Prostate gland (tissue), 2 donors: ENCODE results near the gene SLX1B. TPM values are rescaled to one million over a fixed set of nuclear protein-coding genes. Genes with fewer than 3 reads are reported as not detected.
A peak's percentile ranks its signal among the peaks of the same experiment; 100 is the strongest.
"Not testable (repeated sequence)": the region's sequence is repeated elsewhere in the genome, so short reads cannot be mapped to it uniquely, and the experiment has no call there.

Experiments
- DNase-seq: peaks from one replicate; pipeline ENCODE4 v3.0.0-alpha.2; 2019; ENCODE audit warnings: low spot score
- H3K27ac ChIP-seq, 2 donors: fragments of 200-600 bp; sonication (generic); 2 replicates each; pipeline ENCODE4 v1.5.1; 2017 to 2019
- H3K27me3 ChIP-seq: fragments of 200-600 bp; sonication (generic); replicated peaks from 2 replicates; pipeline ENCODE4 v1.5.1; 2019; ENCODE audit not compliant: insufficient read depth
- H3K36me3 ChIP-seq, 2 donors: fragments of 200-600 bp; sonication (generic); 1 replicate in 1 of 2; 2 replicates in 1 of 2; pipeline versions ENCODE4 v1.5.1 to v1.8.1; 2017 to 2019
- H3K4me1 ChIP-seq: fragments of 200-600 bp; sonication (generic); replicated peaks from 2 replicates; pipeline ENCODE4 v1.5.1; 2019
- H3K4me3 ChIP-seq, 2 donors: fragments of 200-600 bp; sonication (generic); 2 replicates each; pipeline ENCODE4 v1.5.1; 2017 to 2019
- H3K9me3 ChIP-seq: fragments of 200-600 bp; sonication (generic); 2 replicates; pipeline ENCODE4 v1.5.1; 2017
- POLR2AphosphoS5 ChIP-seq: sonication (generic); formaldehyde crosslinking; IDR thresholded peaks from one replicate; pipeline ENCODE4 v1.6.1; 2017; ENCODE audit warnings: antibody characterized with exemption
- WGBS: methylation state at CpG from one replicate; pipeline ENCODE4 v1.1.5; 2018; 5-methylcytosine and 5-hydroxymethylcytosine counted together
- intact Hi-C: fragments of 100-400 bp; cut with DNase I; formaldehyde crosslinking; loops from one replicate; pipeline ENCODE4 v1.14.2; 2022
- small RNA-seq, 2 donors: library from RNA; depleted of rRNA; stranded (forward); fragments of <200 nt; gene quantifications; one replicate each; pipeline ENCODE3, GENCODE V24; 2016
- total RNA-seq, 2 donors: library from RNA; depleted of rRNA; stranded (reverse); fragments of >200 nt; gene quantifications; one replicate each; pipeline ENCODE4 v1.1.0, GENCODE V29; 2016

SLX1B gene
- total RNA-seq, 2 donors from 2014 or later: 13.5 to 25.1 TPM

DNA sequence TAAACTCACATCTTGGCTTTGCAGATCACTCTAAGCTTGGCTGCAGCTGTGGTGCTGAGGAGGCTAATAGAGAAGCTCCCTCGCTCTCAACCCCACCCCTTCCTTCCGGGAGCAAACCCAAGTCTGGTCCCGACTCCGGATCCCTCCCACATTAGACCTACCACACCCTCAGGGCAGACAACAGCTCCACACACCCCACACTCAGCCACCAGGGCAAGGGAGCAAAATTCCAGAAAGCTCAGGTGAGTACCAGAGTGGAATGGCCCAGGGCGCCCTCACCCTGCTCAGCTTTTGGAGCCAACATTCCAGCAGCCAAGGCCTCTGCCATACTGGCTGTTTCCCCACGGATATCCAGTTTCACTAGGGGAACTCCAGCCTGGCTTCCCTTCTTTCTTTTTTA is 15.3 kb downstream of the SLX1B start:
- H3K9me3 ChIP-seq, intact Hi-C loops, H3K4me1 ChIP-seq, H3K36me3 ChIP-seq, H3K27ac ChIP-seq, H3K27me3 ChIP-seq, H3K4me3 ChIP-seq: not testable (repeated sequence)
- peak; percentile 81 for DNase-seq
- TF ChIP-seq POLR2AphosphoS5: peak; percentile 15
- WGBS: 6% methylated on average over 5 of the region's 6 CpGs

GRCh38 chr16:29472065-29472464 is 17.7 kb downstream of the SLX1B start:
- H3K36me3 ChIP-seq, H3K27ac ChIP-seq, H3K4me1 ChIP-seq, DNase-seq, H3K27me3 ChIP-seq, H3K9me3 ChIP-seq, H3K4me3 ChIP-seq, intact Hi-C loops: not testable (repeated sequence)
- WGBS: no CpG with 5 or more reads among the region's 4 CpGs

GRCh38 chr16:29482276-29482675 is 27.9 kb downstream of the SLX1B start:
- intact Hi-C loops, DNase-seq, H3K27ac ChIP-seq, H3K9me3 ChIP-seq, H3K4me1 ChIP-seq, H3K27me3 ChIP-seq, H3K4me3 ChIP-seq, H3K36me3 ChIP-seq: not testable (repeated sequence)
- 65% methylated on average over 6 of the region's 12 CpGs for WGBS

GRCh38 chr16:29506308-29506707 is 52.0 kb downstream of the SLX1B start, which contains the start of gene NPIPB12:
Gene NPIPB12 (minus strand): TSS chr16:29506408.
- WGBS: no CpG with 5 or more reads among the region's 6 CpGs
- H3K9me3 ChIP-seq, intact Hi-C loops: not testable (repeated sequence)

More at GRCh38 chr16:29506308-29506707, 52.0 kb downstream of the SLX1B start, which contains the start of gene NPIPB12:
- not testable (repeated sequence) for H3K27me3 ChIP-seq, DNase-seq, H3K36me3 ChIP-seq, H3K27ac ChIP-seq, H3K4me1 ChIP-seq, H3K4me3 ChIP-seq

Small RNA genes lying within 50 kb of the gene (small RNA-seq; reads per million reads assigned to genes)
- gene AC133555.2: 0 reads per million in 2 donors

Other genes with a start within 250 kb of the SLX1B start
- gene NPIPB11, start 47.8 kb upstream of the SLX1B start, total RNA-seq: 1 to 10 TPM in 1 of 2 donors, under 1 TPM in 1; 0.05 to 3.3 TPM
- gene BOLA2, start 182 bp upstream of the SLX1B start, total RNA-seq: 1 to 10 TPM; 8.5 to 8.6 TPM
- 1 to 10 TPM; 2.5 to 7.5 TPM for gene SULT1A4, start 5.4 kb downstream of the SLX1B start, total RNA-seq
- gene NPIPB12, start 51.9 kb downstream of the SLX1B start, total RNA-seq: 10 to 100 TPM; 45.7 to 87.3 TPM
- 1 to 10 TPM; 1.6 to 2.0 TPM for gene SPN, start 208.7 kb downstream of the SLX1B start, total RNA-seq
- 10 to 100 TPM in 1 of 2 donors, 1 to 10 TPM in 1; 8.3 to 11.1 TPM for gene QPRT, start 224.6 kb downstream of the SLX1B start, total RNA-seq